Measurements from ENCODE around the gene CCDC85B.
A peak's percentile ranks its signal among the peaks of the same experiment; 100 is the strongest.
"Not testable (repeated sequence)": the region's sequence is repeated elsewhere in the genome, so short reads cannot be mapped to it uniquely, and the experiment has no call there.

CCDC85B gene

GRCh38 chr11:65888163-65888814, 2.2 kb upstream of the CCDC85B start, which contains the start of gene FIBP:
Gene FIBP (minus strand): TSS chr11:65888471. CDS start chr11:65888418, 53 bp downstream.
- no peaks in the 10 kb centered on the region for H3K79me2 ChIP-seq (ENCODE audit: insufficient read depth, low read length)
- peak within 1 kb of the TSS; percentile 50; the same call in 1 of the 2 replicates for H2AFZ ChIP-seq (ENCODE audit: low read length)
- peaks cover 5% of the 10 kb centered on the region for H3F3A ChIP-seq (ENCODE audit: insufficient read depth, low read length)
- H4K20me1 ChIP-seq (ENCODE audit: insufficient read depth, low read length) = no peaks in the 10 kb centered on the region
- H3K4me3 ChIP-seq (ENCODE audit: low read depth, low read length, poor library complexity, severe bottlenecking) = peak within 1 kb of the TSS; percentile 98
- peaks cover 30% of the 10 kb centered on the region for H3K36me3 ChIP-seq (ENCODE audit: insufficient read depth, low read length)
- peak within 1 kb of the TSS; percentile 100 for H3K4me2 ChIP-seq (ENCODE audit: low read length)
- peak; percentile 77 for TF ChIP-seq CTCF (IDR thresholded peaks at IDR 0.05; ENCODE audit: low read length)
- no peak for TF ChIP-seq EZH2 (IDR thresholded peaks at IDR 0.05; ENCODE audit: borderline replicate concordance, low read length)
- no peaks in the 10 kb centered on the region for H3K9me3 ChIP-seq (ENCODE audit: low read length)
- no peaks in the 10 kb centered on the region for H3K9me2 ChIP-seq (ENCODE audit: low read depth, low read length)
- H3K4me1 ChIP-seq (ENCODE audit: insufficient read depth, low read length, severe bottlenecking) = peaks cover 58% of the 10 kb centered on the region
- H3K9ac ChIP-seq (ENCODE audit: low read length) = peak within 1 kb of the TSS; percentile 90
- H3K27me3 ChIP-seq (ENCODE audit: insufficient read depth, low read length) = no peaks in the 10 kb centered on the region
- H3K27ac ChIP-seq (ENCODE audit: low read depth, low read length, poor library complexity, severe bottlenecking) = peak within 1 kb of the TSS; percentile 70

GRCh38 chr11:65891219-65892136, 1.0 kb downstream of the CCDC85B start:
- no peaks in the 10 kb centered on the region for H3K79me2 ChIP-seq (ENCODE audit: insufficient read depth, low read length)
- H3K36me3 ChIP-seq (ENCODE audit: insufficient read depth, low read length) = peaks cover 5% of the 10 kb centered on the region; the same call in 1 of the 2 replicates
- H3K27me3 ChIP-seq (ENCODE audit: insufficient read depth, low read length) = no peaks in the 10 kb centered on the region
- H3K9me3 ChIP-seq (ENCODE audit: low read length) = no peaks in the 10 kb centered on the region
- peaks cover 5% of the 10 kb centered on the region for H3F3A ChIP-seq (ENCODE audit: insufficient read depth, low read length)
- peak overlapping the region; percentile 57 for H3K27ac ChIP-seq (ENCODE audit: low read depth, low read length, poor library complexity, severe bottlenecking)
- peak overlapping the region; percentile 100 for H3K4me2 ChIP-seq (ENCODE audit: low read length)
- H4K20me1 ChIP-seq (ENCODE audit: insufficient read depth, low read length) = no peaks in the 10 kb centered on the region
- H3K4me3 ChIP-seq (ENCODE audit: low read depth, low read length, poor library complexity, severe bottlenecking) = peak overlapping the region; percentile 86
- no peak for TF ChIP-seq EZH2 (IDR thresholded peaks at IDR 0.05; ENCODE audit: borderline replicate concordance, low read length)
- TF ChIP-seq CTCF (IDR thresholded peaks at IDR 0.05; ENCODE audit: low read length) = peak; percentile 66
- no peak overlapping the region for H2AFZ ChIP-seq (ENCODE audit: low read length)
- H3K4me1 ChIP-seq (ENCODE audit: insufficient read depth, low read length, severe bottlenecking) = peaks cover 62% of the 10 kb centered on the region
- no peaks in the 10 kb centered on the region for H3K9me2 ChIP-seq (ENCODE audit: low read depth, low read length)
- H3K9ac ChIP-seq (ENCODE audit: low read length) = peak overlapping the region; percentile 85

- H3K9me3 ChIP-seq (ENCODE audit: low read length); H3K36me3 ChIP-seq (ENCODE audit: insufficient read depth, low read length); H2AFZ ChIP-seq (ENCODE audit: low read length); H4K20me1 ChIP-seq (ENCODE audit: insufficient read depth, low read length); H3K27me3 ChIP-seq (ENCODE audit: insufficient read depth, low read length); H3K79me2 ChIP-seq (ENCODE audit: insufficient read depth, low read length); H3F3A ChIP-seq (ENCODE audit: insufficient read depth, low read length); H3K9me2 ChIP-seq (ENCODE audit: low read depth, low read length): not testable (repeated sequence)
- Histone ChIP-seq H3K9ac (ENCODE audit: low read length) (peak overlapping the region; percentile 85), H3K4me3 (ENCODE audit: low read depth, low read length, poor library complexity, severe bottlenecking) (peak overlapping the region; percentile 86), H3K27ac (ENCODE audit: low read depth, low read length, poor library complexity, severe bottlenecking) (peak overlapping the region; percentile 57), H3K4me2 (ENCODE audit: low read length) (peak overlapping the region; percentile 100), H3K4me1 (ENCODE audit: insufficient read depth, low read length, severe bottlenecking) (peaks cover 56% of the 10 kb centered on the region)
Measured at GRCh38 chr11:65892137-65892540, 1.7 kb downstream of the CCDC85B start.
